ENCODE results near the gene KCNH6. TPM values are rescaled to one million over a fixed set of nuclear protein-coding genes. Genes with fewer than 3 reads are reported as not detected.
A peak's percentile ranks its signal among the peaks of the same experiment; 100 is the strongest.

Gene KCNH6
- total RNA-seq, 1 donor from 2014 or later = 13.2 TPM

DNA sequence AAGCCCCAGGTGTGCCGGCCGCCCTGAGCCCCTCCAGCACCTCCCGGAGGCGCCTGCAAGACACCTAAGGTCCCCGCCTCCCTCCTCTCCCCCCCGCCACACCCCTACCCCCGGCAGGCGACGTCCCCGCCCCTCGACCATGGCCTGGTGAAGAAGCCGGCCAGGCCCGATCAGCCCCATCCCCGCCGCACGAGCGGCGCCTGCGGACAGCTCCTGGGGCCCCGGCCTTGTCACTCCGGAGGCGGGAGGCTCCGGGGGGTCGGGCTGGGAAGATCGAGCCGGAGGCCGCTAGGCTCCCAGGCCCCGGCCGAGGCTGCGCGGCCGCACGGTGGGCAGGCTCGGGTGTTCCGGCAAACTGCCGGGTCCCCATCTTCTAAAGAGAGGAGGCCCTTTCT, 46.7 kb upstream of the KCNH6 start:
- peaks cover 7% of the 10 kb centered on the region for H3K4me1 Mint-ChIP-seq (ENCODE audit: low read depth)
- TF ChIP-seq, protein P1, sequence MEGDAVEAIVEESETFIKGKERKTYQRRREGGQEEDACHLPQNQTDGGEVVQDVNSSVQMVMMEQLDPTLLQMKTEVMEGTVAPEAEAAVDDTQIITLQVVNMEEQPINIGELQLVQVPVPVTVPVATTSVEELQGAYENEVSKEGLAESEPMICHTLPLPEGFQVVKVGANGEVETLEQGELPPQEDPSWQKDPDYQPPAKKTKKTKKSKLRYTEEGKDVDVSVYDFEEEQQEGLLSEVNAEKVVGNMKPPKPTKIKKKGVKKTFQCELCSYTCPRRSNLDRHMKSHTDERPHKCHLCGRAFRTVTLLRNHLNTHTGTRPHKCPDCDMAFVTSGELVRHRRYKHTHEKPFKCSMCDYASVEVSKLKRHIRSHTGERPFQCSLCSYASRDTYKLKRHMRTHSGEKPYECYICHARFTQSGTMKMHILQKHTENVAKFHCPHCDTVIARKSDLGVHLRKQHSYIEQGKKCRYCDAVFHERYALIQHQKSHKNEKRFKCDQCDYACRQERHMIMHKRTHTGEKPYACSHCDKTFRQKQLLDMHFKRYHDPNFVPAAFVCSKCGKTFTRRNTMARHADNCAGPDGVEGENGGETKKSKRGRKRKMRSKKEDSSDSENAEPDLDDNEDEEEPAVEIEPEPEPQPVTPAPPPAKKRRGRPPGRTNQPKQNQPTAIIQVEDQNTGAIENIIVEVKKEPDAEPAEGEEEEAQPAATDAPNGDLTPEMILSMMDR (IDR thresholded peaks at IDR 0.05; ENCODE audit: unreplicated experiment) = no peak
- H3K36me3 Mint-ChIP-seq (ENCODE audit: insufficient read depth) = no peaks in the 10 kb centered on the region
- no peaks in the 10 kb centered on the region for H3K9me3 Mint-ChIP-seq (ENCODE audit: low read depth)
- peak; percentile 31 for DNase-seq (ENCODE audit: low spot score, unreplicated experiment)
- no peak overlapping the region for H3K27ac Mint-ChIP-seq
- H3K4me3 Mint-ChIP-seq (ENCODE audit: low read depth) = peak overlapping the region; percentile 65
- peaks cover 29% of the 10 kb centered on the region for H3K27me3 Mint-ChIP-seq

DNA sequence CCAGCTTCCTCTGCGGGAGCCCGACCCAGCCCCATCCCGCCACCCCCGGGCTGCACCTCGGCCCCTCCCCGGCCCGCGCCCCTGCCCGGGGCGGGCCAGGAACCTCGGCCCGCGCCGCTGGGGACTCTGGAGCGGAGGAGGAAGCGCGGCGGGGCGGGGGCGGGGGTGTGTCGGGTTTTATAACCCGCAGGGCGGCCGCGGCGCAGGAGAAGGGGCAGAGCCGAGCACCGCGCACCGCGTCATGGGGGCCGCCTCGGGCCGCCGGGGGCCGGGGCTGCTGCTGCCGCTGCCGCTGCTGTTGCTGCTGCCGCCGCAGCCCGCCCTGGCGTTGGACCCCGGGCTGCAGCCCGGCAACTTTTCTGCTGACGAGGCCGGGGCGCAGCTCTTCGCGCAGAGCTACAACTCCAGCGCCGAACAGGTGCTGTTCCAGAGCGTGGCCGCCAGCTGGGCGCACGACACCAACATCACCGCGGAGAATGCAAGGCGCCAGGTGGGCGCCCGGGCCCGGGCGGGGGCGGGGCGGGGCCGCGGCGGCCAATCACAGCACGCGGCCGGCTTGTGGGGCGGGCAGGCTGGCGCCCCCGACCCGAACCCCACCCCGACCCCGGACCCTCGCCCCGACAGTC, 46.2 kb upstream of the KCNH6 start, which contains the start of gene ACE:
TSS of gene ACE (plus strand) at position 208 of the 626 bp plus-strand sequence. CDS start at position 242, 34 bp downstream.
- no peaks in the 10 kb centered on the region for H3K9me3 Mint-ChIP-seq (ENCODE audit: low read depth)
- H3K4me1 Mint-ChIP-seq (ENCODE audit: low read depth) = peaks cover 7% of the 10 kb centered on the region
- DNase-seq (ENCODE audit: low spot score, unreplicated experiment) = peak; percentile 44
- TF ChIP-seq, protein P1 (IDR thresholded peaks at IDR 0.05; ENCODE audit: unreplicated experiment) = peak; percentile 18
- no peaks in the 10 kb centered on the region for H3K36me3 Mint-ChIP-seq (ENCODE audit: insufficient read depth)
- peak within 1 kb of the TSS; percentile 80 for H3K4me3 Mint-ChIP-seq (ENCODE audit: low read depth)
- peaks cover 29% of the 10 kb centered on the region for H3K27me3 Mint-ChIP-seq
- peak within 1 kb of the TSS; percentile 14 for H3K27ac Mint-ChIP-seq

DNA sequence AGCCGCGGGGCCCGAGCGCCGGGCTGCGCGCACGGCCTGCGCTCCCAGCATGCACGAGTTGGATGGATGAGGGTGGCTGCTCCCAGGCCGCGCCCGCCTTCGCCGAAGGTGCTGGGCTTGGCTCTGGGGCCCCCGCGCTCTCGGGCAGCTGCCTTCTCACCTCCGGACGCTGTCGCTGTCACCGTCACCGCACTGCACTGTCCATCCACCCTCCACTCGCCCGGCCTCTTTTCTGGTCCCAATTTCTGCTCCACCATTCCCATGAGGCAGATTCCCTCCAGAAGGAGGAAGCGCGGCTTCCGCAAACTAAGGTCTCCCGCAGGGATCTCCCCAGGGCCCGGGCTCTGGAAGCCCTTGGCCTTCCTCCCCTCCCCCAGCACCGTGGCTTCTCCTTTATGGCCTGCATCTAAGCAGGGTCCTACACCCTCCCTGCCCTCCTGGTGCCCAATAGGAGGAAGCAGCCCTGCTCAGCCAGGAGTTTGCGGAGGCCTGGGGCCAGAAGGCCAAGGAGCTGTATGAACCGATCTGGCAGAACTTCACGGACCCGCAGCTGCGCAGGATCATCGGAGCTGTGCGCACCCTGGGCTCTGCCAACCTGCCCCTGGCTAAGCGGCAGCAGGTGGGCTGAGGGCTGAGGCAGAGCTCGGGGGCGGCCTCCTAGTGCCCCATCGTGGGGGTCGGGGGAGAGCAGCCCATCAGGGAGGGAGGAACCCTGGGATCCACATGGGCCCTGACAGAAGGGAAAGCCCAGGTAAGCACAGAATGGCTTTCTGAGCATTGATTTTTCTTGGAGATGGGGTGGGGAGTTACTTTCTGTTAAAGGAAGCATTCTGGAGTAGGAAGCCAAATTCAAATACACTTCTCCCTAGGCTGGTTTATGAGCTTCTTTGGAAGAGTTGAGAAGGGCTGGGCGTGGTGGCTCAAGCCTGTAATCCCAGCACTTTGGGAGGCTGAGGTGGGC, 45.4 kb upstream of the KCNH6 start:
- no peak for DNase-seq (ENCODE audit: low spot score, unreplicated experiment)

DNA sequence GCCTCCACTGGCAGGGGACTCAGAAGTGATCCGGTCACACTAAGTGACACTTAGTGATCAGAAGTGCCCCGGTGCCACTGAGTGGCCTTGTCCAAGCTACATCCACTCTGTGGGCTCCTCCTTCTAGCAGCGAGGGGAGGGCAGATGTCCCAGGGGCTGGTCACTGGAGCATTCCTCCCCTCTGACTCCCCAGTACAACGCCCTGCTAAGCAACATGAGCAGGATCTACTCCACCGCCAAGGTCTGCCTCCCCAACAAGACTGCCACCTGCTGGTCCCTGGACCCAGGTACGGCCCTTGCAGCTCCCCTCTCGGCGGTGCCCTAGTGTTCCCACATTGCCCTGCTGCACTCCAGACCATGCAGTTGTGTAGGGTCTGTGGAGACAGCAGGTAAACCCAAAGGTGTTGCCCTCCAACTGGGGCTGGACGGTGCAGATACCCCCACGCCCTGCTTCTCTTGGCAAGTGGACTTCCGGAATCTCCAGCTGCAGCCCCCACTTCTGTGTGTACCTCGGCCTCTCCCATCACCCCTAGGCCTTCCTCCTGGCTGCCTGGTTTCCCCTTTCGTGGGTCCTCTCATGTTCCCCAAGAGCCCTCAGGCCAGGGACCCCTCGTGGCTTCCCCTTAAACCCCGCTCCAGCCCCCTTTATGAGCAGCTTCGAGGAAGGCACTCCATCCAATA, 44.2 kb upstream of the KCNH6 start:
- Mint-ChIP-seq H3K27me3 (peaks cover 29% of the 10 kb centered on the region), H3K4me1 (ENCODE audit: low read depth) (peaks cover 7% of the 10 kb centered on the region)
- TF ChIP-seq, protein P1 (IDR thresholded peaks at IDR 0.05; ENCODE audit: unreplicated experiment) = peak; percentile 75

More for the DNA sequence above, 45.4 kb upstream of the KCNH6 start:
- H3K36me3 Mint-ChIP-seq (ENCODE audit: insufficient read depth) = no peaks in the 10 kb centered on the region
- H3K27ac Mint-ChIP-seq = peak overlapping the region; percentile 33
- peaks cover 29% of the 10 kb centered on the region for H3K27me3 Mint-ChIP-seq
- peaks cover 7% of the 10 kb centered on the region for H3K4me1 Mint-ChIP-seq (ENCODE audit: low read depth)
- no peaks in the 10 kb centered on the region for H3K9me3 Mint-ChIP-seq (ENCODE audit: low read depth)
- TF ChIP-seq, protein P1 (IDR thresholded peaks at IDR 0.05; ENCODE audit: unreplicated experiment) = no peak
- H3K4me3 Mint-ChIP-seq (ENCODE audit: low read depth) = peak overlapping the region; percentile 80

More for the DNA sequence above, 44.2 kb upstream of the KCNH6 start:
- Mint-ChIP-seq H3K4me3 (ENCODE audit: low read depth) (no peak overlapping the region), H3K36me3 (ENCODE audit: insufficient read depth) (no peaks in the 10 kb centered on the region), H3K27ac (no peak overlapping the region), H3K9me3 (ENCODE audit: low read depth) (no peaks in the 10 kb centered on the region)
- peak; percentile 69 for DNase-seq (ENCODE audit: low spot score, unreplicated experiment)
